NB4 (cell line): ENCODE data around the gene PCCA.

Experiments
- DNase-seq: peaks from one replicate; pipeline ENCODE4 v3.0.0; 2010; ENCODE audit warnings: low read depth
- H3K4me3 ChIP-seq: one replicate; pipeline ENCODE4 v1.5.1; 2011; ENCODE audit warnings: mild to moderate bottlenecking, low read depth, low read length, moderate library complexity
- MAX ChIP-seq: IDR thresholded peaks from 2 replicates; pipeline ENCODE4 v1.6.1; 2011; ENCODE audit warnings: low read depth, low read length
- MYC ChIP-seq: IDR thresholded peaks from 2 replicates; pipeline ENCODE4 v1.6.1; 2011; ENCODE audit warnings: low read depth, low read length
- POLR2A ChIP-seq: IDR thresholded peaks from 2 replicates; pipeline ENCODE4 v1.6.1; 2011; ENCODE audit warnings: mild to moderate bottlenecking; ENCODE audit not compliant: insufficient read length; ENCODE audit errors: extremely low read depth
- TF ChIP-seq, protein P1 (sequence below): IDR thresholded peaks from one replicate; pipeline ENCODE4 v1.5.1; 2012; ENCODE audit warnings: low read depth, low read length

Gene PCCA

GRCh38 chr13:100088644-100089464 lies at the start of gene PCCA:
TSS of gene PCCA (plus strand) at chr13:100089093. CDS start at chr13:100089121, 28 bp downstream.
- peak; percentile 96 for DNase-seq
- TF ChIP-seq MAX (peak; percentile 86), POLR2A (peak; percentile 79), MYC (peak; percentile 59; the same call in 1 of the 2 replicates)
- TF ChIP-seq, protein P1, sequence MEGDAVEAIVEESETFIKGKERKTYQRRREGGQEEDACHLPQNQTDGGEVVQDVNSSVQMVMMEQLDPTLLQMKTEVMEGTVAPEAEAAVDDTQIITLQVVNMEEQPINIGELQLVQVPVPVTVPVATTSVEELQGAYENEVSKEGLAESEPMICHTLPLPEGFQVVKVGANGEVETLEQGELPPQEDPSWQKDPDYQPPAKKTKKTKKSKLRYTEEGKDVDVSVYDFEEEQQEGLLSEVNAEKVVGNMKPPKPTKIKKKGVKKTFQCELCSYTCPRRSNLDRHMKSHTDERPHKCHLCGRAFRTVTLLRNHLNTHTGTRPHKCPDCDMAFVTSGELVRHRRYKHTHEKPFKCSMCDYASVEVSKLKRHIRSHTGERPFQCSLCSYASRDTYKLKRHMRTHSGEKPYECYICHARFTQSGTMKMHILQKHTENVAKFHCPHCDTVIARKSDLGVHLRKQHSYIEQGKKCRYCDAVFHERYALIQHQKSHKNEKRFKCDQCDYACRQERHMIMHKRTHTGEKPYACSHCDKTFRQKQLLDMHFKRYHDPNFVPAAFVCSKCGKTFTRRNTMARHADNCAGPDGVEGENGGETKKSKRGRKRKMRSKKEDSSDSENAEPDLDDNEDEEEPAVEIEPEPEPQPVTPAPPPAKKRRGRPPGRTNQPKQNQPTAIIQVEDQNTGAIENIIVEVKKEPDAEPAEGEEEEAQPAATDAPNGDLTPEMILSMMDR: no peak

DNA sequence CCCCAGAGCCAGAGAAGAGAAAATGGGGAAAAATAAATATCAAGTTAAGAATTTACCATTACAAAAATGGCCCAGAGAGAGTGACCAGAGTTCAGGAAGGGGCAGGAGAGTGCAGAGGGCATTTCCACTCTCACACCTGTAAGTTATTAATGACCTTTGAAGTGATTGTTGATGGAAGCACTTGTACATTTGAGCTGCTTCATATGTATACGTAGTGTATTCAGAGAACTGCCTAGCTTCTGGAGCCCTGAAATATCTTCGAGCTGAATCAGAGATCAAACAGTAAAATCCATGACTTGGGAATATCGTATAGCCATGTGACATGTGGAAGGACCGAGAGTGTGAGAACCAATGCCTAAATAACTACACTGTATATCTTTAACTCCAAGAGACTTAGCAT lies 49.2 kb upstream of the PCCA start:
- no peak overlapping the region for H3K4me3 ChIP-seq
- DNase-seq: no peak
- TF ChIP-seq, protein P1: no peak

More at GRCh38 chr13:100088644-100089464, at the start of gene PCCA:
- peak within 1 kb of the TSS; percentile 77 for H3K4me3 ChIP-seq

DNA sequence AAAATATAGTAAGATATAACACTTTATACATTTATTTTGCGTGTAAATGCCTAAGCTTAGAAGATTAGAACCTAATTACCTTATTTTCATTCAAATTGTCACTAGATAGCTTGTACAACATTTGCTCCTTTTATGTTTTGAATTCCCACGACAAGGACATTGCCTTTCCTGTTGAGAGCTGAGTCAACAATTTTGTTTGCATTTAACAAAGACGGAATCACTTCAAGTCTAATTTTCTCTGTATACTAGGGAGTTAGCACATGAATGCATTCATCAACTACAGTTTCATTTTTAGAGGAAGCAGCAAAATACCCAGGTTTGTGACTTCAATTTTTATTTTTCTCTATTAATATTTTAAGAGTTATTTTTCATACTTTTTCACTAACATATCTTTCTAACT lies 48.7 kb upstream of the PCCA start:
- H3K4me3 ChIP-seq: no peak overlapping the region
- no peak for DNase-seq
- TF ChIP-seq MAX: no peak
- TF ChIP-seq, protein P1: no peak
- no peak for TF ChIP-seq POLR2A
- no peak for TF ChIP-seq MYC

GRCh38 chr13:100044936-100045335 lies 44.0 kb upstream of the PCCA start:
- TF ChIP-seq, protein P1: no peak
- TF ChIP-seq MAX: no peak
- TF ChIP-seq MYC: no peak
- no peak for TF ChIP-seq POLR2A
- H3K4me3 ChIP-seq: no peak overlapping the region
- no peak for DNase-seq

DNA sequence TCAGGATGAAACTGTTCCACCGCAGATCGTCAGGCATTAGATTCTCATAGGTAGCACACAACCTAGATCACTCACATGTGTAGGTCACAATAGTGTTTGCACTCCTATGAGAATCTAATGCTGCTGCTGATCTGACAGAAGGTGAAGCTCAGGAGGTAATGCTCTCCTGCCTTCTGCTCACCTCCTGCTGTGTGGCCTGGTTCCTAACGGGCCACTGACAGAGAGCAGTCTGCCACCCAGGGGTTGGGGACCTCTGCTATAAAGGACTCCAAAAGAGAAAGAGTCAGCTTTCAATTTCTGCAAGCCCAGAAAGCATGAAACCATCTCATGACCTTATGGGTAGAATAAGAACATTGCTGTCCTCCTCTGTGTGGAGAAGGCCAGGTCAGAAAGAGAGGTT lies 43.5 kb upstream of the PCCA start:
- H3K4me3 ChIP-seq: no peak overlapping the region
- TF ChIP-seq, protein P1: no peak
- no peak for TF ChIP-seq POLR2A
- TF ChIP-seq MAX: no peak
- no peak for TF ChIP-seq MYC
- no peak for DNase-seq

GRCh38 chr13:100051070-100051469 lies 37.8 kb upstream of the PCCA start:
- H3K4me3 ChIP-seq: no peak overlapping the region
- DNase-seq: no peak
- TF ChIP-seq, protein P1: no peak
- TF ChIP-seq POLR2A: no peak
- no peak for TF ChIP-seq MAX
- TF ChIP-seq MYC: no peak
